ENCODE data around the gene NUPR1.

Gene NUPR1

DNA sequence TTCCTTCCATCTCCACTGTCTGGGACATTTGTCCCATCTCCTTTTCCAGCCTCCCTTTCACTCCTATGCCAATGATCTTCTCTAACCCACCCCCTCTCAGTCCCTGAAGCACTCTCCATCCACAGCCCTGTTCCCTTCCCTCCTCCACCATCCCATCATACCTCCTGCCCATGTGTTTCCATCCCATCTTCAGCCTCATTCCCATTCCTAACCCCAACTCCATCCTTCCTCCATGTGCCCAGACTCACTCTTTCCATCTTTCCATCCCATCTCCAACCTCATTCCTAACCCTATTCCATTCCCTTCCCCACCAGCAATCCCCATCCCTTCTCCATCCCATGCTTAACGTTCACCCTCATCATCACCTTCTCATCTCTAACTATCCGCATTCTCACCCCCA lies 36.5 kb downstream of the NUPR1 start (continued):
- TF ChIP-seq, protein P1, sequence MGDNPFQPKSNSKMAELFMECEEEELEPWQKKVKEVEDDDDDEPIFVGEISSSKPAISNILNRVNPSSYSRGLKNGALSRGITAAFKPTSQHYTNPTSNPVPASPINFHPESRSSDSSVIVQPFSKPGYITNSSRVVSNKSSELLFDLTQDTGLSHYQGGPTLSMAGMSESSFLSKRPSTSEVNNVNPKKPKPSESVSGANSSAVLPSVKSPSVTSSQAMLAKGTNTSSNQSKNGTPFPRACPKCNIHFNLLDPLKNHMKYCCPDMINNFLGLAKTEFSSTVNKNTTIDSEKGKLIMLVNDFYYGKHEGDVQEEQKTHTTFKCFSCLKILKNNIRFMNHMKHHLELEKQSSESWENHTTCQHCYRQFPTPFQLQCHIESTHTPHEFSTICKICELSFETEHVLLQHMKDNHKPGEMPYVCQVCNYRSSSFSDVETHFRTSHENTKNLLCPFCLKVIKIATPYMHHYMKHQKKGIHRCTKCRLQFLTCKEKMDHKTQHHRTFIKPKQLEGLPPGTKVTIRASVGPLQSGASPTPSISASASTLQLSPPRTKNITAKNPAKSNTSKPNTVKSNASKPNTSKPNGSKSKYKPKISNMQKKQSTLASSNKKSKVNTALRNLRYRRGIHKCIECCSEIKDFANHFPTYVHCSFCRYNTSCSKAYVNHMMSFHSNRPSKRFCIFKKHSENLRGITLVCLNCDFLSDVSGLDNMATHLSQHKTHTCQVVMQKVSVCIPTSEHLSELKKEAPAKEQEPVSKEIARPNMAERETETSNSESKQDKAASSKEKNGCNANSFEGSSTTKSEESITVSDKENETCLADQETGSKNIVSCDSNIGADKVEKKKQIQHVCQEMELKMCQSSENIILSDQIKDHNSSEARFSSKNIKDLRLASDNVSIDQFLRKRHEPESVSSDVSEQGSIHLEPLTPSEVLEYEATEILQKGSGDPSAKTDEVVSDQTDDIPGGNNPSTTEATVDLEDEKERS (tag by site-specific recombination; IDR thresholded peaks at IDR 0.05): no peak
- TF ChIP-seq ZNF792 (tag by site-specific recombination; IDR thresholded peaks at IDR 0.05): no peak
- TF ChIP-seq, protein P2, sequence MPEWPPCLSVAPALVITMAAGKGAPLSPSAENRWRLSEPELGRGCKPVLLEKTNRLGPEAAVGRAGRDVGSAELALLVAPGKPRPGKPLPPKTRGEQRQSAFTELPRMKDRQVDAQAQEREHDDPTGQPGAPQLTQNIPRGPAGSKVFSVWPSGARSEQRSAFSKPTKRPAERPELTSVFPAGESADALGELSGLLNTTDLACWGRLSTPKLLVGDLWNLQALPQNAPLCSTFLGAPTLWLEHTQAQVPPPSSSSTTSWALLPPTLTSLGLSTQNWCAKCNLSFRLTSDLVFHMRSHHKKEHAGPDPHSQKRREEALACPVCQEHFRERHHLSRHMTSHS (tag by site-specific recombination; IDR thresholded peaks at IDR 0.05): no peak
- TF ChIP-seq, protein P3, sequence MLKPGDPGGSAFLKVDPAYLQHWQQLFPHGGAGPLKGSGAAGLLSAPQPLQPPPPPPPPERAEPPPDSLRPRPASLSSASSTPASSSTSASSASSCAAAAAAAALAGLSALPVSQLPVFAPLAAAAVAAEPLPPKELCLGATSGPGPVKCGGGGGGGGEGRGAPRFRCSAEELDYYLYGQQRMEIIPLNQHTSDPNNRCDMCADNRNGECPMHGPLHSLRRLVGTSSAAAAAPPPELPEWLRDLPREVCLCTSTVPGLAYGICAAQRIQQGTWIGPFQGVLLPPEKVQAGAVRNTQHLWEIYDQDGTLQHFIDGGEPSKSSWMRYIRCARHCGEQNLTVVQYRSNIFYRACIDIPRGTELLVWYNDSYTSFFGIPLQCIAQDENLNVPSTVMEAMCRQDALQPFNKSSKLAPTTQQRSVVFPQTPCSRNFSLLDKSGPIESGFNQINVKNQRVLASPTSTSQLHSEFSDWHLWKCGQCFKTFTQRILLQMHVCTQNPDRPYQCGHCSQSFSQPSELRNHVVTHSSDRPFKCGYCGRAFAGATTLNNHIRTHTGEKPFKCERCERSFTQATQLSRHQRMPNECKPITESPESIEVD (tag by site-specific recombination; IDR thresholded peaks at IDR 0.05): no peak

DNA sequence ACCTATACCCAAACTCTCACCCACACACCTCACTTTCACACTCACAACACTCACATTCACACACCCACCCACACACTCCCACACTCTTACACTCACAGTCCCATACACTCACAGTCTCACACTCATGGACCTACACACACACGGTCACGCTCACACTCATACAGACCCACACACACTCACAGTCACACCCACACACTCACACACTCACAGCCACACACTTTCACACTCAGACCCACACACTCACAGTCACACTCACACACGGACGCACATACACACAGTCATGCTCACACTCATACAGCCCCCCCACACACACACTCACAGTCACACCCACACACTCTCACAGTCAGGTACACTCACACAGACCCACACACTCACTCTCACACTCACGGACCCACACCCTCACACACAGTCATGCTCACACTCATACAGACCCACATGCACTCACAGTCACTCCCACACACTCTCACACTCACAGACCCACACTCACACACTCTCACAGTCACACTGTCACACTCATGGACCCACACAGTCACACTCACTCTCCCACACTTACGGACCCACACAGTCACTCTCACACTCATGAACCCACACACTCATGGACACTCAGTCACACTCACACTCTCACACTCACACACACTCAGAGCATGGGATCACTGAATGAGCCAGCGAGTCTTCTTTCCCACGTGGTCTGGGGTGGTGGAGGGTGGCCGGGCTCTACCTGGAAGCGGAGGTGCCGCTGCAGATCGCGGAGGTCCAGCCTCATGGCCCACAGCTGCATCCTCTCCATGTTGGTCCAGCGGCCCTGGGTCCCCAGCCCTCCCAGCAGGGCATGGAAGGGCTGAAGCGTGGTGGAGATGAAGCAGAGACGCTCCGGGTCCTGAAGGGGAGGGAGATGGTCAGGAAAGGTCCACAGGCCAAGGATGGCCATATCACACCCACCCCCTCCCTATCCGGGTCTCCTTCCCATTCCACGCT lies 37.2 kb downstream of the NUPR1 start:
- H3K27ac ChIP-seq (ENCODE audit: extremely low read depth, low read depth, low read length): no peak overlapping the region
- no peaks in the 10 kb centered on the region for H3K36me3 ChIP-seq (ENCODE audit: control insufficient read depth in 2 of 2, insufficient read depth in 1 of 2, low read length in 2 of 2)
- no peaks in the 10 kb centered on the region for H3K9me3 ChIP-seq (ENCODE audit: control insufficient read depth, insufficient read depth, low read depth, low read length)
- no peaks in the 10 kb centered on the region for H3K4me1 ChIP-seq (ENCODE audit: control insufficient read depth, insufficient read depth, low read length)
- H3K4me3 ChIP-seq (ENCODE audit: low read depth, low read length): no peak overlapping the region
- POLR2A ChIA-PET: no interaction called here
- CTCF ChIA-PET: no interaction called here
- TF ChIP-seq EGR2 (tag by site-specific recombination; IDR thresholded peaks at IDR 0.05; ENCODE audit: low read depth): peak; percentile 97
- TF ChIP-seq ZNF747 (tag by site-specific recombination; IDR thresholded peaks at IDR 0.05): 0 out of 2 replicates have a peak, but pooled peaks have one; percentile 54
- TF ChIP-seq ZNF354C (tag by site-specific recombination; IDR thresholded peaks at IDR 0.05; ENCODE audit: borderline replicate concordance, low read depth): no peak
- TF ChIP-seq, protein P4, sequence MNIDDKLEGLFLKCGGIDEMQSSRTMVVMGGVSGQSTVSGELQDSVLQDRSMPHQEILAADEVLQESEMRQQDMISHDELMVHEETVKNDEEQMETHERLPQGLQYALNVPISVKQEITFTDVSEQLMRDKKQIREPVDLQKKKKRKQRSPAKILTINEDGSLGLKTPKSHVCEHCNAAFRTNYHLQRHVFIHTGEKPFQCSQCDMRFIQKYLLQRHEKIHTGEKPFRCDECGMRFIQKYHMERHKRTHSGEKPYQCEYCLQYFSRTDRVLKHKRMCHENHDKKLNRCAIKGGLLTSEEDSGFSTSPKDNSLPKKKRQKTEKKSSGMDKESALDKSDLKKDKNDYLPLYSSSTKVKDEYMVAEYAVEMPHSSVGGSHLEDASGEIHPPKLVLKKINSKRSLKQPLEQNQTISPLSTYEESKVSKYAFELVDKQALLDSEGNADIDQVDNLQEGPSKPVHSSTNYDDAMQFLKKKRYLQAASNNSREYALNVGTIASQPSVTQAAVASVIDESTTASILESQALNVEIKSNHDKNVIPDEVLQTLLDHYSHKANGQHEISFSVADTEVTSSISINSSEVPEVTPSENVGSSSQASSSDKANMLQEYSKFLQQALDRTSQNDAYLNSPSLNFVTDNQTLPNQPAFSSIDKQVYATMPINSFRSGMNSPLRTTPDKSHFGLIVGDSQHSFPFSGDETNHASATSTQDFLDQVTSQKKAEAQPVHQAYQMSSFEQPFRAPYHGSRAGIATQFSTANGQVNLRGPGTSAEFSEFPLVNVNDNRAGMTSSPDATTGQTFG (tag by site-specific recombination; IDR thresholded peaks at IDR 0.05; ENCODE audit: borderline replicate concordance): 0 out of 2 replicates have a peak, but pooled peaks have one; percentile 11
- TF ChIP-seq PRDM1 (tag by site-specific recombination; IDR thresholded peaks at IDR 0.05): peak; percentile 94
- TF ChIP-seq, protein P5, sequence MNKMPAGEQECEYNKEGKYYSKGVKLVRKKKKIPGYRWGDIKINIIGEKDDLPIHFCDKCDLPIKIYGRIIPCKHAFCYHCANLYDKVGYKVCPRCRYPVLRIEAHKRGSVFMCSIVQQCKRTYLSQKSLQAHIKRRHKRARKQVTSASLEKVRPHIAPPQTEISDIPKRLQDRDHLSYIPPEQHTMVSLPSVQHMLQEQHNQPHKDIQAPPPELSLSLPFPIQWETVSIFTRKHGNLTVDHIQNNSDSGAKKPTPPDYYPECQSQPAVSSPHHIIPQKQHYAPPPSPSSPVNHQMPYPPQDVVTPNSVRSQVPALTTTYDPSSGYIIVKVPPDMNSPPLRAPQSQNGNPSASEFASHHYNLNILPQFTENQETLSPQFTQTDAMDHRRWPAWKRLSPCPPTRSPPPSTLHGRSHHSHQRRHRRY (tag by site-specific recombination; IDR thresholded peaks at IDR 0.05): no peak
- TF ChIP-seq, protein P6, sequence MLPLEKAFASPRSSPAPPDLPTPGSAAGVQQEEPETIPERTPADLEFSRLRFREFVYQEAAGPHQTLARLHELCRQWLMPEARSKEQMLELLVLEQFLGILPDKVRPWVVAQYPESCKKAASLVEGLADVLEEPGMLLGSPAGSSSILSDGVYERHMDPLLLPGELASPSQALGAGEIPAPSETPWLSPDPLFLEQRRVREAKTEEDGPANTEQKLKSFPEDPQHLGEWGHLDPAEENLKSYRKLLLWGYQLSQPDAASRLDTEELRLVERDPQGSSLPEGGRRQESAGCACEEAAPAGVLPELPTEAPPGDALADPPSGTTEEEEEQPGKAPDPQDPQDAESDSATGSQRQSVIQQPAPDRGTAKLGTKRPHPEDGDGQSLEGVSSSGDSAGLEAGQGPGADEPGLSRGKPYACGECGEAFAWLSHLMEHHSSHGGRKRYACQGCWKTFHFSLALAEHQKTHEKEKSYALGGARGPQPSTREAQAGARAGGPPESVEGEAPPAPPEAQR (tag by site-specific recombination; IDR thresholded peaks at IDR 0.05): no peak
- TF ChIP-seq, protein P7, sequence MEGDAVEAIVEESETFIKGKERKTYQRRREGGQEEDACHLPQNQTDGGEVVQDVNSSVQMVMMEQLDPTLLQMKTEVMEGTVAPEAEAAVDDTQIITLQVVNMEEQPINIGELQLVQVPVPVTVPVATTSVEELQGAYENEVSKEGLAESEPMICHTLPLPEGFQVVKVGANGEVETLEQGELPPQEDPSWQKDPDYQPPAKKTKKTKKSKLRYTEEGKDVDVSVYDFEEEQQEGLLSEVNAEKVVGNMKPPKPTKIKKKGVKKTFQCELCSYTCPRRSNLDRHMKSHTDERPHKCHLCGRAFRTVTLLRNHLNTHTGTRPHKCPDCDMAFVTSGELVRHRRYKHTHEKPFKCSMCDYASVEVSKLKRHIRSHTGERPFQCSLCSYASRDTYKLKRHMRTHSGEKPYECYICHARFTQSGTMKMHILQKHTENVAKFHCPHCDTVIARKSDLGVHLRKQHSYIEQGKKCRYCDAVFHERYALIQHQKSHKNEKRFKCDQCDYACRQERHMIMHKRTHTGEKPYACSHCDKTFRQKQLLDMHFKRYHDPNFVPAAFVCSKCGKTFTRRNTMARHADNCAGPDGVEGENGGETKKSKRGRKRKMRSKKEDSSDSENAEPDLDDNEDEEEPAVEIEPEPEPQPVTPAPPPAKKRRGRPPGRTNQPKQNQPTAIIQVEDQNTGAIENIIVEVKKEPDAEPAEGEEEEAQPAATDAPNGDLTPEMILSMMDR (tag by site-specific recombination; IDR thresholded peaks at IDR 0.05): no peak
- TF ChIP-seq, protein P8, sequence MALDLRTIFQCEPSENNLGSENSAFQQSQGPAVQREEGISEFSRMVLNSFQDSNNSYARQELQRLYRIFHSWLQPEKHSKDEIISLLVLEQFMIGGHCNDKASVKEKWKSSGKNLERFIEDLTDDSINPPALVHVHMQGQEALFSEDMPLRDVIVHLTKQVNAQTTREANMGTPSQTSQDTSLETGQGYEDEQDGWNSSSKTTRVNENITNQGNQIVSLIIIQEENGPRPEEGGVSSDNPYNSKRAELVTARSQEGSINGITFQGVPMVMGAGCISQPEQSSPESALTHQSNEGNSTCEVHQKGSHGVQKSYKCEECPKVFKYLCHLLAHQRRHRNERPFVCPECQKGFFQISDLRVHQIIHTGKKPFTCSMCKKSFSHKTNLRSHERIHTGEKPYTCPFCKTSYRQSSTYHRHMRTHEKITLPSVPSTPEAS (tag by site-specific recombination; IDR thresholded peaks at IDR 0.05): peak; percentile 20; the same call in 1 of the 2 replicates
- TF ChIP-seq ZFHX2 (tag by site-specific recombination; conservative IDR thresholded peaks at IDR 0.05): peak; percentile 98
- no peak for TF ChIP-seq ZNF571 (tag by site-specific recombination; IDR thresholded peaks at IDR 0.05)
- TF ChIP-seq ZNF266 (tag by site-specific recombination; IDR thresholded peaks at IDR 0.05; ENCODE audit: low read depth): 0 out of 2 replicates have a peak, but pooled peaks have one; percentile 15
- TF ChIP-seq ZNF157 (tag by site-specific recombination; IDR thresholded peaks at IDR 0.05): no peak
- no peak; the same call in 1 of the 2 replicates for TF ChIP-seq ZBTB20 (tag by site-specific recombination; IDR thresholded peaks at IDR 0.05)
- TF ChIP-seq YY2 (tag by site-specific recombination; IDR thresholded peaks at IDR 0.05): no peak
- no peak for TF ChIP-seq ZNF785 (tag by site-specific recombination; IDR thresholded peaks at IDR 0.05)

Data from HEK293 (cell line).